Activated B cell treated with CpG ODN at 0.5 μM for 24 hours (primary cell): ENCODE data around the gene QKI. TPM values are rescaled to one million over a fixed set of nuclear protein-coding genes. Genes with fewer than 3 reads are reported as not detected.

Experiments
- ATAC-seq: fragments of 200-7000 bp; cut with Tn5 transposase; one replicate; pipeline ENCODE4 v1.10.0; 2021; ENCODE audit warnings: low read depth, mild to moderate bottlenecking, moderate library complexity
- CTCF ChIA-PET: fragments of 350-600 bp; sonication (Branson Sonifier 250); formaldehyde crosslinking; loops from one replicate; lab custom pipeline; 2021; ENCODE audit warnings: antibody characterized with exemption; lab: Charles Lee
- POLR2A ChIA-PET: fragments of 350-600 bp; sonication (Branson Sonifier 250); formaldehyde crosslinking; loops from one replicate; lab custom pipeline; 2021; ENCODE audit warnings: antibody characterized with exemption; lab: Charles Lee
- DNase-seq: peaks from one replicate; pipeline ENCODE4 v3.0.0; 2022
- H3K27ac Mint-ChIP-seq: one replicate; pipeline ENCODE4 v1.8.0; 2020; ENCODE audit warnings: mixed read lengths
- H3K27me3 Mint-ChIP-seq: one replicate; pipeline ENCODE4 v1.8.0; 2021; ENCODE audit warnings: mixed read lengths
- H3K36me3 Mint-ChIP-seq: one replicate; pipeline ENCODE4 v1.8.0; 2021; ENCODE audit warnings: low read depth, mixed read lengths
- H3K4me1 Mint-ChIP-seq: one replicate; pipeline ENCODE4 v1.8.0; 2021; ENCODE audit warnings: mixed read lengths
- H3K4me3 Mint-ChIP-seq: one replicate; pipeline ENCODE4 v1.8.0; 2020; ENCODE audit warnings: mild to moderate bottlenecking, mixed read lengths
- H3K9me3 Mint-ChIP-seq: one replicate; pipeline ENCODE4 v1.8.0; 2020; ENCODE audit warnings: mixed read lengths
- intact Hi-C: fragments of 100-400 bp; cut with micrococcal nuclease; formaldehyde crosslinking; loops from one replicate; pipeline ENCODE4 v1.15.1; 2024
- total RNA-seq: library from RNA; stranded (reverse); gene quantifications from 2 replicates; pipeline ENCODE4 v1.2.3, GENCODE V29; 2022
- TF ChIP-seq, protein P1 (sequence below): fragments of 200-600 bp; IDR thresholded peaks from one replicate; pipeline ENCODE4 v1.8.0; 2022; ENCODE audit warnings: antibody characterized with exemption, mild to moderate bottlenecking

The QKI gene
- total RNA-seq, 1 donor from 2014 or later, result 61.5 TPM

DNA sequence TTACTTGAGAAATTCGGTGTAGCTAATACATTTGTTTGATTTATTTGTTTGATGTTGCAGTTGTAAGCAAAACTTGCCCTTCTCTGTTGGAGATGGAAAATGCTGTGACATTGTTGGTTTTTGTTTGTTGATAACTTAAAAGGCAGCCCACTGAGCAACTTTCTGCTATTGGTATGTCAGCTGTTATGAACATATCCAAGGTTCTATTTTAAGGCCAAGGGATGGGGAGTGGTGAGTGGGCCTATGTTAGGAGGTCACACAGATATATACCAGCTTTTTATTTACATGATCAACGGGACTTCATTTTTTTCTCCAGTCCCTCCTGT, 5.7 kb downstream of the QKI start:
- peaks cover 66% of the 10 kb centered on the region for H3K4me1 Mint-ChIP-seq
- H3K9me3 Mint-ChIP-seq, result no peaks in the 10 kb centered on the region
- intact Hi-C loops, result no loop called here
- peaks cover 5% of the 10 kb centered on the region for H3K36me3 Mint-ChIP-seq
- TF ChIP-seq, protein P1, sequence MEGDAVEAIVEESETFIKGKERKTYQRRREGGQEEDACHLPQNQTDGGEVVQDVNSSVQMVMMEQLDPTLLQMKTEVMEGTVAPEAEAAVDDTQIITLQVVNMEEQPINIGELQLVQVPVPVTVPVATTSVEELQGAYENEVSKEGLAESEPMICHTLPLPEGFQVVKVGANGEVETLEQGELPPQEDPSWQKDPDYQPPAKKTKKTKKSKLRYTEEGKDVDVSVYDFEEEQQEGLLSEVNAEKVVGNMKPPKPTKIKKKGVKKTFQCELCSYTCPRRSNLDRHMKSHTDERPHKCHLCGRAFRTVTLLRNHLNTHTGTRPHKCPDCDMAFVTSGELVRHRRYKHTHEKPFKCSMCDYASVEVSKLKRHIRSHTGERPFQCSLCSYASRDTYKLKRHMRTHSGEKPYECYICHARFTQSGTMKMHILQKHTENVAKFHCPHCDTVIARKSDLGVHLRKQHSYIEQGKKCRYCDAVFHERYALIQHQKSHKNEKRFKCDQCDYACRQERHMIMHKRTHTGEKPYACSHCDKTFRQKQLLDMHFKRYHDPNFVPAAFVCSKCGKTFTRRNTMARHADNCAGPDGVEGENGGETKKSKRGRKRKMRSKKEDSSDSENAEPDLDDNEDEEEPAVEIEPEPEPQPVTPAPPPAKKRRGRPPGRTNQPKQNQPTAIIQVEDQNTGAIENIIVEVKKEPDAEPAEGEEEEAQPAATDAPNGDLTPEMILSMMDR, result no peak
- ChIA-PET POLR2A (interaction anchor here (0.6 kb wide), 1 partner anchor 88 kb away, joined by 3 read pairs; no protein-coding TSS in a partner anchor), CTCF (interaction anchor here (0.6 to 1.8 kb wide), 3 partner anchors 58 to 534 kb away, joined by 3 to 4 read pairs (median 4); no protein-coding TSS in a partner anchor)
- no peak overlapping the region for H3K4me3 Mint-ChIP-seq
- DNase-seq, result no peak
- H3K27me3 Mint-ChIP-seq, result no peaks in the 10 kb centered on the region
- no peak overlapping the region for H3K27ac Mint-ChIP-seq
- ATAC-seq, result no peak

DNA sequence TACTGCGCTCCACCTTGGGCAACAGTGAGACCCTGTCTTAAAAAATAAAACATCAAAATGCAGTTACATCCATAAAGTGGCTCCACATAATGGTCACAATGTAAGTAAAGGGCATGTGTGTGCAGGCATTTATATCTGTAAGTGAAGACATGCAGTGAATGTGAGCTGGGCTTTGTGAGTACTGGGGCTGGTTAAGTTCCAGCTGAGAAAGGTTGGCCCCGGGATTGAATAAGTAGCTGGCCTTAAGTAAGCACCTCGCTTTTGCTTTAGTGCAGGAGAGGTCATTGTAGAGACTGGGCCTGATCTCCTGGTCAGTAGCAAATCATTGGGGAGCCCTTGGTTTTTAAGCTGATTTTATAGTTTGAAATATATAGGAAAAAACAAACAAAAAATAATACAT, 8.0 kb downstream of the QKI start:
- no peak for DNase-seq
- peaks cover 55% of the 10 kb centered on the region for H3K4me1 Mint-ChIP-seq
- intact Hi-C loops, result no loop called here
- H3K4me3 Mint-ChIP-seq, result no peak overlapping the region
- CTCF ChIA-PET, result interaction anchor here (0.9 kb wide), 1 partner anchor 534 kb away, joined by 3 read pairs; no protein-coding TSS in a partner anchor
- no peak for ATAC-seq
- POLR2A ChIA-PET, result no interaction called here
- peaks cover 2% of the 10 kb centered on the region for H3K36me3 Mint-ChIP-seq
- TF ChIP-seq, protein P1, result no peak
- no peaks in the 10 kb centered on the region for H3K9me3 Mint-ChIP-seq
- no peaks in the 10 kb centered on the region for H3K27me3 Mint-ChIP-seq
- H3K27ac Mint-ChIP-seq, result no peak overlapping the region

DNA sequence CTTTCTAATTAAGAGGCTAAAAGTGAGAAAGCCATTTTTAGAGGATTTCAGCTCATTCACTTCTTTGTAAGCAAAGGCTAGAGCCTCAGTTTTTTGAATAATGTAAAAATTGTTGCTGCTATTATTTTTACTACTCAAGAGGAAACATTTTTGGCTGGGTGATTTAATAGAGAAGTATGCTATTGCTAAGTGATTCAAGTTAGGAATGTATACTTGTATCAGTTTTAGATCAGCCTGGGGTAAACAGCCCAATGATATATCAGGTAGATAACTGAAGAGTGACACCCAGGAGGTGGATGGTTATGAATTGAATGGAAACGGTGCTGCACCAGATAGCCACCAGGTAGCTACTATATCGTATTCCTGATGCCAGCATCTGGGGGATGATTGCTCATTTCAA, 9.2 kb downstream of the QKI start:
- intact Hi-C loops, result no loop called here
- DNase-seq, result no peak
- H3K4me3 Mint-ChIP-seq, result no peak overlapping the region
- H3K36me3 Mint-ChIP-seq, result peaks cover 2% of the 10 kb centered on the region
- H3K4me1 Mint-ChIP-seq, result peaks cover 48% of the 10 kb centered on the region
- no peaks in the 10 kb centered on the region for H3K27me3 Mint-ChIP-seq
- POLR2A ChIA-PET, result no interaction called here
- no peak for ATAC-seq
- TF ChIP-seq, protein P1, result no peak
- H3K9me3 Mint-ChIP-seq, result no peaks in the 10 kb centered on the region
- CTCF ChIA-PET, result no interaction called here
- no peak overlapping the region for H3K27ac Mint-ChIP-seq

DNA sequence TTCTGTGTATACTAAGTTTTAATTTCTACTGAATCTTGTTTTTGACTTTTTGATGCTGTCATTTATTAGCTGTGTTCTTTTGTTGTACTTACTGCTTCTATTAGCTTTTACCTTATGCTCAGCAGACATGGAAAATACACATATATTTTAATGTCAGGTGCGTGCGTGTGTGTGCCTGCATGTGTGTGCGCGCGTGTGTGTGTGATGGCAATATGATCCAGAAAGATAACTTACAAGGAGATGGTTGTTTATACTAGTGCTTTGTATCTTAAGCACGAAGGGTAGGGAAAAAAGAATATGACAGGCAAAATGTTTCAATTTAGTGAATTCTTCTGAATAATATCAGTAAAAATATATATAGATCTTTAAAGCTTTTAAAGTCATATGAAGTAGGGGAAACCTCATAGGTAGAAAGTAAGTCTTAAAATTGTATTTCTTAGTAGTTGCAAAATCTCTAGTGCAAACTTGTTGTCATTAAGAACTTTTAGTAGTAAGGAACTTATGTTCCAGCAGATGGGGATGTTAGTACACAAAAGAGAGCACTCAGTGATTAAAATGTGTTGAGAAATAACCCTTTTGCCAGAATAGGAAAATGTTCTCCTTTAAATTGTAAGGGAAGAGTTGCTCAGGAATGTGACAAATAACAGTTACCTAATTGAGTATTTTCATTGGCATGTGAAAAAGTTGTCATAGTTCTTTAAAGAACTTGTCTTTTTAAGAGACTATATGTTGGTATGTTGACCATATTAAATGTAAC, 13.2 kb downstream of the QKI start:
- peaks cover 45% of the 10 kb centered on the region for H3K4me1 Mint-ChIP-seq
- POLR2A ChIA-PET, result interaction anchor here (0.6 kb wide), 2 partner anchors 12 to 72 kb away, joined by 6 to 16 read pairs; no protein-coding TSS in a partner anchor

DNA sequence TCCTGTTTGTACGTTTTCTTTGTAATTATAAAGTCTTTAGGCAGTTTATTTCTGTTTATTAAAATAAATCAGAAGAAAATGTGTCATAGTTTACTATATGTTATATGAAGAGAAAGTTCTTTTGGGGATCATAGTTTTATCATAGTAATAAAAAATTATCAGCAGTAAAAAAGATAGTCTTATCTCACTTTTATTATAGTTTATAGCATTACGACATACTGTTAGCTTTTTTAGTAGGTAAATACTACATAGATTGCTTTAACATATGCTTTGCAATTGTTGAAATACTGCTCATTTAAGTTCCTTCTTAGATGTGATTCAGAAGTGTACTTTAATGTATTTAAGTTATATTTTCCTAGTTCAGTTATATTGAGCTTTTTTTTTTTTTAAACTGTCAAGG, 13.9 kb downstream of the QKI start:
- DNase-seq, result no peak
- Mint-ChIP-seq H3K9me3 (no peaks in the 10 kb centered on the region), H3K36me3 (peaks cover 2% of the 10 kb centered on the region), H3K27me3 (no peaks in the 10 kb centered on the region), H3K4me3 (no peak overlapping the region), H3K4me1 (peaks cover 47% of the 10 kb centered on the region), H3K27ac (no peak overlapping the region)
- CTCF ChIA-PET, result interaction anchor here (3.6 kb wide), 1 partner anchor 527 kb away, joined by 28 read pairs; no protein-coding TSS in a partner anchor
- ATAC-seq, result no peak
- intact Hi-C loops, result loop anchor here (1.0 kb wide), 1 partner anchor 528 kb away; no protein-coding TSS in a partner anchor
- TF ChIP-seq, protein P1, result no peak
- POLR2A ChIA-PET, result interaction anchor here (0.6 kb wide), 1 partner anchor 12 kb away, joined by 16 read pairs; no protein-coding TSS in a partner anchor

More for the DNA sequence above, 13.2 kb downstream of the QKI start:
- TF ChIP-seq, protein P1, result no peak
- Mint-ChIP-seq H3K27me3 (no peaks in the 10 kb centered on the region), H3K27ac (no peak overlapping the region), H3K9me3 (no peaks in the 10 kb centered on the region), H3K4me3 (no peak overlapping the region), H3K36me3 (peaks cover 2% of the 10 kb centered on the region)
- CTCF ChIA-PET, result interaction anchor here (3.6 kb wide), 1 partner anchor 528 kb away, joined by 28 read pairs; no protein-coding TSS in a partner anchor
- intact Hi-C loops, result loop anchor here (1.0 kb wide), 2 partner anchors 11 to 529 kb away; no protein-coding TSS in a partner anchor
- ATAC-seq (no peak), DNase-seq (no peak)
